Nephron progenitor cell (in vitro differentiated cells): Measurements from ENCODE around the gene LDAF1.

Source experiments
- DNase-seq: peaks from one replicate; pipeline ENCODE4 v3.0.0; 2021
- H3K27ac Mint-ChIP-seq: 2 replicates; pipeline ENCODE4 v1.8.0; 2021; ENCODE audit warnings: mild to moderate bottlenecking, moderate library complexity, mixed read lengths
- H3K27me3 Mint-ChIP-seq: 2 replicates; pipeline ENCODE4 v1.8.0; 2021; ENCODE audit warnings: mild to moderate bottlenecking, low read depth, mixed read lengths; ENCODE audit not compliant: poor library complexity
- H3K36me3 Mint-ChIP-seq: 2 replicates; pipeline ENCODE4 v1.8.0; 2021; ENCODE audit warnings: low read depth, mixed read lengths
- H3K4me1 Mint-ChIP-seq: 2 replicates; pipeline ENCODE4 v1.8.0; 2021; ENCODE audit warnings: mixed read lengths
- H3K4me3 Mint-ChIP-seq: 2 replicates; pipeline ENCODE4 v1.8.0; 2021; ENCODE audit warnings: mild to moderate bottlenecking, moderate library complexity, mixed read lengths
- H3K9me3 Mint-ChIP-seq: 2 replicates; pipeline ENCODE4 v1.8.0; 2021; ENCODE audit warnings: mild to moderate bottlenecking, moderate library complexity, mixed read lengths
- CTCF ChIP-seq: fragments of 200-600 bp; sonication (generic); IDR thresholded peaks from 2 replicates; pipeline ENCODE4 v1.5.0; 2021; ENCODE audit warnings: antibody characterized with exemption

The LDAF1 gene

DNA sequence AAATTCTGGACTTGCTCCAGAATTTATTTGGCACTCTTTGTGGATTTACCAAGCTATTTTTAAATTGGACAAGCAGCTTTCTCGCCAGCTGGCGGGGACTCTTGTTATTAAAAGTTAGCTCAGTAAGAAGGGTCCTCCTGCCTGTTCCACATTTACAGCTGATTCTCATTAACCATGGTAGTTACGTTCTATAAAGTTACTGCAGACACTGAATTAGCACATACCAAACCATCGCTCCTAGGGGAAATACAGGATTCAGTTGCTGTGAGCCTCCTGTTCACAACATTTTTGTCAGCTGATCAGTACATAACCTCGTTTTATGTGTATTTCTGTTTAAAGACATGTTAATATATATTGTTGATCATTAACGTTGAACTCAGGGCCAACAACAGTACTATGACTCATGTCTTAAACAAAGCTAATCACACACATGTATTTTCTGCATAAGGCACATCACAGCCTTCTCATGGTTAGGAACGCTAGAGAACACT, 4.2 kb downstream of the LDAF1 start:
- peaks cover 37% of the 10 kb centered on the region for H3K36me3 Mint-ChIP-seq
- peak overlapping the region; percentile 37 for H3K27ac Mint-ChIP-seq
- H3K4me1 Mint-ChIP-seq = peaks cover 30% of the 10 kb centered on the region
- no peak for DNase-seq
- TF ChIP-seq CTCF = no peak
- peaks cover 10% of the 10 kb centered on the region for H3K27me3 Mint-ChIP-seq
- H3K4me3 Mint-ChIP-seq = no peak overlapping the region
- no peaks in the 10 kb centered on the region for H3K9me3 Mint-ChIP-seq

GRCh38 chr16:21163576-21163975, 5.1 kb downstream of the LDAF1 start:
- no peak for TF ChIP-seq CTCF
- peaks cover 30% of the 10 kb centered on the region for H3K4me1 Mint-ChIP-seq
- peaks cover 6% of the 10 kb centered on the region for H3K27me3 Mint-ChIP-seq
- H3K27ac Mint-ChIP-seq = no peak overlapping the region
- no peak overlapping the region for H3K4me3 Mint-ChIP-seq
- peaks cover 37% of the 10 kb centered on the region for H3K36me3 Mint-ChIP-seq
- DNase-seq = no peak
- no peaks in the 10 kb centered on the region for H3K9me3 Mint-ChIP-seq

GRCh38 chr16:21164521-21165168, 6.2 kb downstream of the LDAF1 start:
- peaks cover 21% of the 10 kb centered on the region for H3K4me1 Mint-ChIP-seq
- peaks cover 37% of the 10 kb centered on the region for H3K36me3 Mint-ChIP-seq
- peak overlapping the region; percentile 51 for H3K27ac Mint-ChIP-seq
- TF ChIP-seq CTCF = no peak
- H3K27me3 Mint-ChIP-seq = peaks cover 4% of the 10 kb centered on the region
- no peak overlapping the region for H3K4me3 Mint-ChIP-seq
- DNase-seq = no peak
- H3K9me3 Mint-ChIP-seq = no peaks in the 10 kb centered on the region

- Mint-ChIP-seq H3K4me3 (no peak overlapping the region), H3K27ac (no peak overlapping the region), H3K4me1 (peaks cover 9% of the 10 kb centered on the region), H3K9me3 (no peaks in the 10 kb centered on the region), H3K36me3 (peaks cover 44% of the 10 kb centered on the region), H3K27me3 (no peaks in the 10 kb centered on the region)
- peak; percentile 39 for DNase-seq
- TF ChIP-seq CTCF = no peak
Measured at GRCh38 chr16:21166561-21166961, 8.1 kb downstream of the LDAF1 start.

GRCh38 chr16:21167360-21167759, 8.9 kb downstream of the LDAF1 start:
- Mint-ChIP-seq H3K27ac (no peak overlapping the region), H3K36me3 (peaks cover 39% of the 10 kb centered on the region), H3K9me3 (no peaks in the 10 kb centered on the region), H3K27me3 (no peaks in the 10 kb centered on the region), H3K4me3 (no peak overlapping the region), H3K4me1 (peaks cover 9% of the 10 kb centered on the region)
- DNase-seq = no peak
- no peak for TF ChIP-seq CTCF
